ENCODE results near the gene ADGRF3.
"Not testable (repeated sequence)": the region's sequence is repeated elsewhere in the genome, so short reads cannot be mapped to it uniquely, and the experiment has no call there.

ADGRF3 gene

GRCh38 chr2:26349690-26350089 lies 3.1 kb upstream of the ADGRF3 start:
- DNase-seq (ENCODE audit: low read depth in 2 of 2) = no peak

- no peak for DNase-seq (ENCODE audit: low read depth in 2 of 2)
Observed at GRCh38 chr2:26347286-26347865, 787 bp upstream of the ADGRF3 start.

GRCh38 chr2:26345545-26346453 lies 790 bp downstream of the ADGRF3 start, which contains the start of gene SELENOI:
Gene SELENOI, plus strand, starts transcription at chr2:26346143. Its CDS starts 90 bp downstream, at chr2:26346233.
- peak; percentile 98 to 100 for DNase-seq (ENCODE audit: low read depth in 2 of 2)

- no peak for DNase-seq (ENCODE audit: low read depth in 2 of 2)
Observed at GRCh38 chr2:26345283-26345544, 1.4 kb downstream of the ADGRF3 start.

GRCh38 chr2:26344581-26345282 lies 1.9 kb downstream of the ADGRF3 start:
- DNase-seq (ENCODE audit: low read depth in 2 of 2) = peak in 1 of 2 donors; percentile 18

GRCh38 chr2:26340831-26341230 lies 5.8 kb downstream of the ADGRF3 start:
- no peak for DNase-seq (ENCODE audit: low read depth in 2 of 2)

GRCh38 chr2:26337298-26337697 lies 9.3 kb downstream of the ADGRF3 start:
- no peak for DNase-seq (ENCODE audit: low read depth in 2 of 2)

GRCh38 chr2:26336719-26337118 lies 9.9 kb downstream of the ADGRF3 start:
- DNase-seq (ENCODE audit: low read depth in 2 of 2) = no peak

- no peak for DNase-seq (ENCODE audit: low read depth in 2 of 2)
Observed at GRCh38 chr2:26335231-26335630, 11.4 kb downstream of the ADGRF3 start.

GRCh38 chr2:26333293-26333692 lies 13.3 kb downstream of the ADGRF3 start:
- DNase-seq (ENCODE audit: low read depth in 2 of 2) = no peak

- DNase-seq (ENCODE audit: low read depth in 2 of 2) = not testable (repeated sequence)
Observed at GRCh38 chr2:26331321-26331720, 15.3 kb downstream of the ADGRF3 start.

- DNase-seq (ENCODE audit: low read depth in 2 of 2) = no peak
Observed at GRCh38 chr2:26330604-26331003, 16.0 kb downstream of the ADGRF3 start.

GRCh38 chr2:26330114-26330549 lies 16.5 kb downstream of the ADGRF3 start:
- DNase-seq (ENCODE audit: low read depth in 2 of 2) = peak; percentile 72 to 79

- not testable (repeated sequence) for DNase-seq (ENCODE audit: low read depth in 2 of 2)
Observed at GRCh38 chr2:26329083-26329482, 17.5 kb downstream of the ADGRF3 start.

GRCh38 chr2:26327291-26328272 lies 19.0 kb downstream of the ADGRF3 start:
- no peak for DNase-seq (ENCODE audit: low read depth in 2 of 2)

GRCh38 chr2:26326514-26326913 lies 20.1 kb downstream of the ADGRF3 start:
- DNase-seq (ENCODE audit: low read depth in 2 of 2) = no peak

GRCh38 chr2:26325851-26326250 lies 20.7 kb downstream of the ADGRF3 start:
- DNase-seq (ENCODE audit: low read depth in 2 of 2) = no peak

- DNase-seq (ENCODE audit: low read depth in 2 of 2) = no peak
Observed at GRCh38 chr2:26324903-26325302, 21.7 kb downstream of the ADGRF3 start.

GRCh38 chr2:26324479-26324878 lies 22.1 kb downstream of the ADGRF3 start:
- not testable (repeated sequence) for DNase-seq (ENCODE audit: low read depth in 2 of 2)

- DNase-seq (ENCODE audit: low read depth in 2 of 2) = no peak
Observed at GRCh38 chr2:26318950-26319349, 27.6 kb downstream of the ADGRF3 start.

- DNase-seq (ENCODE audit: low read depth in 2 of 2) = no peak
Observed at GRCh38 chr2:26317377-26318105, 29.0 kb downstream of the ADGRF3 start.

Measured in stimulated activated CD4-positive, alpha-beta T cell treated with anti-CD3 and anti-CD28 coated beads, Interleukin-1b, Interleukin-23, amount 100 ng/mL, for 4 hours (primary cell).